DMS79 treated with DMSO at 0.1 percent for 48 hours (cell line): ENCODE measurements around the gene TFEC.
"Not testable (repeated sequence)": the region's sequence is repeated elsewhere in the genome, so short reads cannot be mapped to it uniquely, and the experiment has no call there.

Source experiments
- DNase-seq: peaks from one replicate; lab custom pipeline; 2025; lab: John Stamatoyannopoulos, UW

TFEC gene

DNA sequence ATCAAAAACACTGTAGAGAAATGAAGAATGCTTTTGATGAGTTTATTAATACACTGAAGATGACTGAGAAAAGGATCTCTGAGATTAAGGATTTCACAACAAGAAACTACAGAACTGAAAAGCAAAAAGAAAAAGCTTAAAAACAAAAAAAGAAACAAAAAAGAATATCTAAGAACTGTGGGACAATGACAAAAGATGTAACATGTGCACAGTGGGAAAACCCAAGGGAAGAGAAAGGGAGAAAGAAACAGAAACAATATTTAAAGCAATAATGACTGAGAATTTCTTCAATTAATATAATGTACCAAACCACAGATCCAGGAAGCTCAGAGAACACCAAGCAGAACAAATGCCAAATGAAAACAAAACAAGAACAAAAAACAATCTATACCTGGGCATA, 42.2 kb downstream of the TFEC start:
- DNase-seq, result no peak

GRCh38 chr7:115987486-115987885, 43.1 kb downstream of the TFEC start:
- no peak for DNase-seq

- DNase-seq, result no peak
Measured at GRCh38 chr7:115984105-115984504, 46.5 kb downstream of the TFEC start.

GRCh38 chr7:115980159-115980558, 50.4 kb downstream of the TFEC start:
- no peak for DNase-seq

GRCh38 chr7:115976651-115977050, 53.9 kb downstream of the TFEC start:
- no peak for DNase-seq

DNA sequence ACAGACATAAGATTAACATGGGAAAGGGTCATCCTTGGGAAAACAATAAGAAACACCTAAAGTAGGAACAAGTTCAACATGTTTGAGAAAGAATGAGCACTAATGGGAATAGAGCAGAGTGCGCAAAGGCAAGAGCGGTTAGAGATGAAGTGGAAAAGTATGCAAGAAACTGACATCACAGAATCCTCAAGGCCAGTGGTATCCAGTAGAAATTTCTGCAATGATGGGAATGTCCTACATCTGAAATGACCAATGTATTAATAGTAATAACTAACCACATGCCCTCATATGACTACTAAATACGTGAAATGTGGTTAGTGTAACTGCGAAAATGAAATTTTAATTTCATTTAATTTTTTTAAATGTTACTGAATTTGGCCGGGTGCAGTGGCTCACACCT, 54.8 kb downstream of the TFEC start:
- no peak for DNase-seq

DNA sequence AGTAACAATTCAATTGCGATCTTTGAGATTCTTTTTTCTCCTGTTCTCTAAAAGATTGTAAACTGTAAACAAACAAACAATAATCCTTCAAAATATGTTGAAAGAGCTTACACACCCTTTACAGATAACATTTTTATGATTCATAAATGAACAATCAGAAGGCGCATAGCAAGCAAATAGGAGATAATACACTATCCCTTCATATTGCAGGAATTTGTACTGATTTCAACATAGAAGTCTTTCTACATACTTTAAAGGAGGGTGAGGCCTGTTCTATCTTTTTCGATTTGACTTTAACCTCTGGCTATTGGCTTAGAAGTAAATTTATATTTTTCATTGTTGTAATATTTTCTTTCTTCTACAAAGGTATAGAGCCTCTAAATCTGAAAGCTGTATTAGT, 57.2 kb downstream of the TFEC start:
- no peak for DNase-seq

- DNase-seq, result no peak
Measured at GRCh38 chr7:115971506-115971905, 59.1 kb downstream of the TFEC start.

DNA sequence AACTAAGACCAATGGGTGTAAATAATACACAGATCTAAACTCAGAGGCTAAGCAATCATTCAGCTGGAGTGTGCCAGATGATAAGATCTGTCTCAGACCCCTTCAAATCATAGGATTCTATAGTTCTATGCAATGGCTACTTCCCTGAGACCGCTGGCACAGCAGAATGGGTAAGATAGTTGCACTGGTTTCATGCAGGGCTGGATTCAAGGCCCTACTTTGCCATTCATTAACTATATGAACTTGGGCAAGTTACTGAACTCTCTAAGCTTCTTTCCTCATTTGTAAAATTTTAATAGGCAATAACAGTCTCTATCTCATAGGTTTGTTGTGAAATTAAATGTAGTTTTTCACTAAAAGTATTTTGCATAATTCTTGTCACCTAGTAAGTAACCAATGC, 62.0 kb downstream of the TFEC start:
- DNase-seq, result no peak

GRCh38 chr7:115968171-115968570, 62.4 kb downstream of the TFEC start:
- DNase-seq, result no peak

DNA sequence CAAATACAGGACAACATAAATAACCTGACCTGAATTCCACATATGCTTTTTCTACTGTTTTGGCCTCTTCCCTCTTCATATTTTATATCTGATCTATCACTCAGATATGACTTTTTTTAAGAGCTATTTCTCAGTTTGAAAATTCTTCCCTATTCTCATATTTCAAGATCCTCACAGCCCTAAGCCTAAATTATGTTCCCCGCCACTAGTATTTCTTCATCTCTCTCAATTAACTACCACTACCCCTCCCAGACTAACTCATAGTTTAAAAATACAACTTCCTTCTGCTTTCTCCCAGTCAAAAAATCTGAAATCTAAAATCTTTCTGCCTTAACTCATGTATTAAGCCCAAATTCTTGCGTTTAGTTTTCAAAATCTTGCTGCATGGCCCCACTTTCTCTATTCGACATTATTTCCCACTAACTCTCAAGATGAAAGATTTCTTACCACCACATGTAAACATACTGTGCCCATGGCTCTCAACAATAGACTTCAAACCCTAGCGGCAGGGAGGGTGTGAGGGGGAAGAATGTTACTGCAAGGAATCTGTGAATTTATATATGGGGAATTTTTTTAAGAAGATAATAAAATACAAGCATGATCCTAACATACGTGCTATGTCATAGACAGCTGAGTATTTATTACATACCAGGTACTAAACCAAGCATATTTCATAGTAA, 64.6 kb downstream of the TFEC start:
- no peak for DNase-seq

- no peak for DNase-seq
Measured at GRCh38 chr7:115965236-115965635, 65.3 kb downstream of the TFEC start.

DNA sequence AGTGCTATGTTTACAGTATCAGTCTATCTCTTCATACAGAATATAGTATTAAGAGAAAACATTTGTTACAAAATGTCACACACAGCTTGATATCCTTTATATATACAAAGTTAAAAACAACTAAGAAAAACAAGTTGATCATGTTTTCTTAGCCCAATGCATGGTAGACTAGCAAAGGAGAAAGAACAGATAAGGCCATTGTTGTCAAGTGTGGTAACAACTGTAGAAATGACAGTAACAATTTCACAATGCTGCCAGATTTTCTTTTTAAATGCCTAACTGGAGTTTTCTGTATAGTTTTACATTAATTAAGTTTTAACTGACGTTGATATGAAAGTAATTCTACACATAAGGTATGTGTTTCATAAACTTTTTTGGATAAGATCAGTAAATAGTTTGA, 65.8 kb downstream of the TFEC start:
- DNase-seq, result no peak

GRCh38 chr7:115962340-115962739, 68.2 kb downstream of the TFEC start:
- DNase-seq, result no peak

DNA sequence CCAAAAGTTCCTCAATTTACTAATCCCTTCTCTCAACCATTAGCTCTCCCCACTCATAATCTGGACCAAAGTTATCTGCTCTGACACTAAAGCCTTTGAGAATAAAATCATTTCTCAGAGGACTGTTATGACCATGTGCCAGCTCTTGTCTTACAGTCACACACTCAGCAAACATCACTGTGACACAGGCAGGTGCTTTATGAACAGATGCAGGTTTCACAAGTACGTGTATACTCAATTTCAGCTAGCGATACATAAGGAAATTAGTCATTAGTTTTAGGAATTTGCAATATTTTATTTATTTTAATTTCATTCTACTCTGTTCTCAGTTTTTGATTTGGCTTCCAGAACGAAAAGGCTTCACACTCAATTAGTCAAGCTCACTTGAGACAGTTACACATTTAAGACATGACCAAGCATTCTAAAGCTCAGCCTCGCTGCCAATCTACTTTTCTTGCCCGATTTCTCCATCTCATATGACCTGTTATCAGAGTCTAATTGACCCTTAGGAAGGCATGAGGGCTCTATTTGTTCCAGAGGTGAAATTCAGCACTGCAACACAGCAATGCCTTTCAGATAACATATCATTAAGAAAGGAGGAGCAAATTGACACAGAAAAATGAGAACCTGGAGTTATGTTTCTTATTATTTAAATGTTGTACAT, 76.8 kb downstream of the TFEC start:
- DNase-seq, result no peak

- no peak for DNase-seq
Measured at GRCh38 chr7:115952832-115953231, 77.7 kb downstream of the TFEC start.

DNA sequence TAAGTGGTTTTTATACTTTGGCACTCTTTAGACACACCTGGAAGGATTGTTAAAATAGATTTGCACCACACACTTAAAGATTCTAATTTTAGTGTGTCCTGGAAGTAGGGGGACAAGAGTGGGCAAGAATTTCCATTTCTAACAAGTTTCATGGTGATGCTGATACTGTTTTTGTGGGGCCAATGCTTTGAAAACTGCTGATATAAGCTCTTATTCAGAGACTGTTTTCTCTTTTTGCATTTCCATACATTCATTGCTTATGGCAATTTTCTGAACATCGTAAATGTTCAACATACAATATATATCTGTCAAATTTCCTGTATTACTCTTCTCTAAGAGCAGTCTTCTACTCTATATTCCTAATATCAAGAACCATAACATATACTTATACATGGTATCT, 79.0 kb downstream of the TFEC start:
- no peak for DNase-seq

DNA sequence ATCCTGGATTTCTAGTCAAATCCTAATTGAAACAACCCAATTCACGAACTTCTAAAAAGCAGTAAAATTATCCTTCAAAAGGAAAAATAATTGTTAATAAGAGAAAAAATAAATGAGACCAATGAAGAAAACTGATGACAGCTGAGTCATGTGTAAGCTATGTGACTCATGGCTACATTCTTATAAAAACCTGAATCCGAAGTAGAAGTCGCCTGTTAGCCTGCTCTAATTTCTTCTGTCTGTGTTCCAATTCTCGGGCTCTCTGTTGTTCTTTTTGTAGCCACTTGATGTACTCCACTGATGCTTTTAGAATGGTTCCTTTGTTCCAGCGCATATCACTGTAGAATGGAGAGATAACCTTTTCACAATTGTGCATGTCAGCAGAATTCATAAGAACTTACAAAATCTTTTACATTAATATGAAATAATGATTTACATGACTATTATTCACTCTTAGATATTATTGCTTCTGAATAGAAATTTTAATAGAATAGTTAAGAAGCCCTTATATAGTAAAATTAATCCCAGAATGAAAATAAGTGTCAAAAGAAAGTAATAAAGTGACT, 88.8 kb downstream of the TFEC start:
- no peak for DNase-seq

- DNase-seq, result no peak
Measured at GRCh38 chr7:115940460-115941060, 90.0 kb downstream of the TFEC start.

GRCh38 chr7:115937960-115938359, 92.6 kb downstream of the TFEC start:
- DNase-seq, result no peak

GRCh38 chr7:115933471-115933870, 97.1 kb downstream of the TFEC start:
- no peak for DNase-seq

DNA sequence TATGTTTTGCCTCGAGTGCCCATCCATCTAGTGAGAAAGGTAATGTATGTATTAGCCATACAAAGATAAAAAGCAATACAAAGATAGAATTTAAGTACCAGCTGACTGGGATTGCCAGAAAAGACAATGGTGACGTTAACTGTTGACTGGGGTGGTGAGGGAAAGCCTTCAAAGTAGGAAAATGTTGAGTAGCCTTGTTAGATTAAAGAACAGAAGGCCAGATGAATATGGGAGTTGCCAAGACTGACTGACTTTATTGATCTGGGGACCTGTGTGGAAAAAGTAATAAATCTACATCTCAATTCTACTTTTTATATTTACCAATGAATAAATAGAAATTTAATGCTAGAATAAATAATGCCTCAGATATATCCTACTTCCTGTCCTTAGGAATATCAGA, 97.7 kb downstream of the TFEC start:
- no peak for DNase-seq

- DNase-seq, result not testable (repeated sequence)
Measured at GRCh38 chr7:115930184-115930583, 100.4 kb downstream of the TFEC start.
